Testis (tissue), 2 donors: ENCODE results near the gene SRP54.

Source experiments
- CTCF ChIP-seq, 3 experiments: fragments of 450-650 bp in 2 of 3; fragments of 200-600 bp in 1 of 3; sonication (generic) in 1 of 3; IDR thresholded peaks; one replicate each; pipeline ENCODE4 v1.5.1; 2016 to 2019; ENCODE audit warnings: antibody characterized with exemption in 3 of 3, mild to moderate bottlenecking in 2 of 3, moderate library complexity in 1 of 3
- POLR2A ChIP-seq: fragments of 450-650 bp; IDR thresholded peaks from one replicate; pipeline ENCODE4 v1.6.1; 2017; ENCODE audit warnings: antibody characterized with exemption, mild to moderate bottlenecking, moderate library complexity

- TF ChIP-seq CTCF (IDR thresholded peaks at IDR 0.05), result no peak
- TF ChIP-seq POLR2A, result no peak
Measured at GRCh38 chr14:35050652-35051051, 67.9 kb downstream of the SRP54 start.
